ENCODE results near the gene KLB. TPM values are rescaled to one million over a fixed set of nuclear protein-coding genes. Genes with fewer than 3 reads are reported as not detected.
"Not testable (repeated sequence)": the region's sequence is repeated elsewhere in the genome, so short reads cannot be mapped to it uniquely, and the experiment has no call there.

Gene KLB
- total RNA-seq, 2 experiments from 2014 or later = not detected

DNA sequence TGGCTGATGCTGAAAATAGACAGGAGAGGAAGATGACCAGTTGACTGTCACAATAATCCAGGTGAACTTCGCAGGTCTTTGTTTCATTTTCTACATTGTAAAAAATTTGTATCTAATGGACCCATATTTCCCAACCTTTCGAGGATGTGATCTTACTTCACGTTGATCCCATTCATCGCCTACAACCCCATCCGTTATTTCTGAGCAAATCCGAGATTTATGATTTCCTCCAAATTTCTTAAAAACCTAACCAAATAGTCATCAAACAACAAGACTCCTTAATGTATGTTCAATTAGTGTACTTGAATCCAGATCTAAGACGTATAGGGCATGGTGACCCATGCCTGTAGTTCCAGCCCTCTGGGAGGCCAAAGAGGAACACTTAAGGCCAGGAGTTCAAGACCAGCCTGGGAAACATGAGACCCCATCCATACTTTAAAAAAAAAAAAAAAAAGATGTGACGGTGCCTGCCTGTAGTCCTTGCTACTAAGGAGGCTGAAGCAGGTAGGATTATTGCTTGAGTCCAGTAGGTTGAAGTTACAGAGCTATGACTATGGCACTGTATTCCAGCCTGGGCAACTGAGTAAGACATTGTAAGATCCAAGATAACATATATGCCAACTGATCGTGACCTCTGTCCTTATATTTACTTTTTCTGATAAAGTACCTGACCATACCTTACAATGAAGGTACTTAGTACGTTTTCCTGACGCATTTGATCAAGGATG, 46.3 kb downstream of the KLB start:
- H3K9me3 Mint-ChIP-seq = no peaks in the 10 kb centered on the region
- POLR2A ChIA-PET = interaction anchor here (0.7 to 1.4 kb wide), 3 partner anchors 10 to 136 kb away, joined by 3 to 4 read pairs (median 3); no protein-coding TSS in a partner anchor
- peaks cover 60% of the 10 kb centered on the region for H3K4me1 Mint-ChIP-seq (ENCODE audit: low read depth)
- ATAC-seq (no peak), DNase-seq (no peak)
- peak overlapping the region; percentile 49 for H3K27ac Mint-ChIP-seq
- TF ChIP-seq, protein P1, sequence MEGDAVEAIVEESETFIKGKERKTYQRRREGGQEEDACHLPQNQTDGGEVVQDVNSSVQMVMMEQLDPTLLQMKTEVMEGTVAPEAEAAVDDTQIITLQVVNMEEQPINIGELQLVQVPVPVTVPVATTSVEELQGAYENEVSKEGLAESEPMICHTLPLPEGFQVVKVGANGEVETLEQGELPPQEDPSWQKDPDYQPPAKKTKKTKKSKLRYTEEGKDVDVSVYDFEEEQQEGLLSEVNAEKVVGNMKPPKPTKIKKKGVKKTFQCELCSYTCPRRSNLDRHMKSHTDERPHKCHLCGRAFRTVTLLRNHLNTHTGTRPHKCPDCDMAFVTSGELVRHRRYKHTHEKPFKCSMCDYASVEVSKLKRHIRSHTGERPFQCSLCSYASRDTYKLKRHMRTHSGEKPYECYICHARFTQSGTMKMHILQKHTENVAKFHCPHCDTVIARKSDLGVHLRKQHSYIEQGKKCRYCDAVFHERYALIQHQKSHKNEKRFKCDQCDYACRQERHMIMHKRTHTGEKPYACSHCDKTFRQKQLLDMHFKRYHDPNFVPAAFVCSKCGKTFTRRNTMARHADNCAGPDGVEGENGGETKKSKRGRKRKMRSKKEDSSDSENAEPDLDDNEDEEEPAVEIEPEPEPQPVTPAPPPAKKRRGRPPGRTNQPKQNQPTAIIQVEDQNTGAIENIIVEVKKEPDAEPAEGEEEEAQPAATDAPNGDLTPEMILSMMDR (IDR thresholded peaks at IDR 0.05) = no peak
- CTCF ChIA-PET = interaction anchor here (0.9 to 1.2 kb wide), 3 partner anchors 8 to 16 kb away, joined by 3 to 6 read pairs (median 4); no protein-coding TSS in a partner anchor
- H3K27me3 Mint-ChIP-seq = no peaks in the 10 kb centered on the region
- intact Hi-C loops (cut with micrococcal nuclease) = no loop called here
- H3K36me3 Mint-ChIP-seq (ENCODE audit: low read depth) = peaks cover 76% of the 10 kb centered on the region
- no peak overlapping the region for H3K4me3 Mint-ChIP-seq

DNA sequence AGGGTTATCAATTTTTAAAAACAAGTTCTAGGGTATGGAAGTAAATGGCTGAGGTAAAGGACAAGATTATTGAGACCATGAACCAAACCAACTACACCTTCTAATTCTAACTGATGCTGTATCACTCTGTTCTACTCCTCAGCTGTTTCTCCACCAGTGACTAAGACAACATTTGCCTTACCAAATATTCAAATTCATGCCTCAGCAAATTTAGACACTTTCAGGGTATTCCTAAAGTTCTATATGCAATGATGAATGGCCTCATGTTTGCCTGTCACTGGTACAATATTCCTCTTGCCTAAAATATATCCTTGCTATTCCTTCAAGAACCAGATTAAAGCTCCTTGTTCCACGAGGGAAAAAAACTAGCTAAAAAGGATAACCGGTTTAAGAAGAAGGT, 47.0 kb downstream of the KLB start:
- intact Hi-C loops (cut with micrococcal nuclease) = no loop called here
- Mint-ChIP-seq H3K27me3 (no peaks in the 10 kb centered on the region), H3K36me3 (ENCODE audit: low read depth) (peaks cover 83% of the 10 kb centered on the region), H3K9me3 (no peaks in the 10 kb centered on the region), H3K4me1 (ENCODE audit: low read depth) (peaks cover 53% of the 10 kb centered on the region), H3K4me3 (no peak overlapping the region), H3K27ac (peak overlapping the region; percentile 49)
- DNase-seq = no peak
- ChIA-PET CTCF (interaction anchor here (1.2 to 1.3 kb wide), 2 partner anchors 9 to 15 kb away, joined by 3 to 4 read pairs; no protein-coding TSS in a partner anchor), POLR2A (interaction anchor here (0.7 to 1.5 kb wide), 4 partner anchors 9 to 100 kb away, joined by 3 to 6 read pairs (median 4); partner anchors contain the start of gene RFC1)
- TF ChIP-seq, protein P1 (IDR thresholded peaks at IDR 0.05) = no peak
- no peak for ATAC-seq

DNA sequence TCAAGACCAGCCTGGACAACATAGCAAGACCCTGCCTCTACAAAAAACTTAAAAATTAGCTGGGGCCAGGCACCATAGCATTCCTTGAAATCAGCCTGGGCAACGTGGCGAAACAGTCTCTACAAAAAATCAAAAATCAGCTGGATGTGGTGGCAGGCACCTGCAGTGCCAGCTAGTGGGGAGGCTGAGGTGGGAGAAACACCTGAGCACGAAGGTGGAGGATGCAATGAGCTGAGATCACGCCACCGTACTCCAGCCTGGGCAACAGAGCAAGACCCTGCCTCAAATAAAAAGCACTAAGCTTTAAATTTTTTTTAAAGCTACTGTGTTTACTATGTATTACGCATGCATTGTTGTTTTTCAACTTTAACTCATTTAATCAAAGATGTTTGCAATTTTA, 48.8 kb downstream of the KLB start:
- intact Hi-C loops (cut with micrococcal nuclease) = no loop called here
- TF ChIP-seq, protein P1 (IDR thresholded peaks at IDR 0.05) = no peak
- no peak for ATAC-seq
- ChIA-PET POLR2A (interaction anchor here (0.6 to 5.5 kb wide), 3 partner anchors 8 to 101 kb away, joined by 3 to 46 read pairs (median 3); no protein-coding TSS in a partner anchor), CTCF (interaction anchor here (0.6 to 1.6 kb wide), 2 partner anchors 14 to 753 kb away, joined by 3 to 9 read pairs; no protein-coding TSS in a partner anchor)
- Mint-ChIP-seq H3K9me3 (no peaks in the 10 kb centered on the region), H3K4me3 (peak overlapping the region; percentile 98), H3K27me3 (no peaks in the 10 kb centered on the region), H3K36me3 (ENCODE audit: low read depth) (peaks cover 89% of the 10 kb centered on the region), H3K4me1 (ENCODE audit: low read depth) (peaks cover 53% of the 10 kb centered on the region), H3K27ac (peak overlapping the region; percentile 30)
- DNase-seq = no peak

DNA sequence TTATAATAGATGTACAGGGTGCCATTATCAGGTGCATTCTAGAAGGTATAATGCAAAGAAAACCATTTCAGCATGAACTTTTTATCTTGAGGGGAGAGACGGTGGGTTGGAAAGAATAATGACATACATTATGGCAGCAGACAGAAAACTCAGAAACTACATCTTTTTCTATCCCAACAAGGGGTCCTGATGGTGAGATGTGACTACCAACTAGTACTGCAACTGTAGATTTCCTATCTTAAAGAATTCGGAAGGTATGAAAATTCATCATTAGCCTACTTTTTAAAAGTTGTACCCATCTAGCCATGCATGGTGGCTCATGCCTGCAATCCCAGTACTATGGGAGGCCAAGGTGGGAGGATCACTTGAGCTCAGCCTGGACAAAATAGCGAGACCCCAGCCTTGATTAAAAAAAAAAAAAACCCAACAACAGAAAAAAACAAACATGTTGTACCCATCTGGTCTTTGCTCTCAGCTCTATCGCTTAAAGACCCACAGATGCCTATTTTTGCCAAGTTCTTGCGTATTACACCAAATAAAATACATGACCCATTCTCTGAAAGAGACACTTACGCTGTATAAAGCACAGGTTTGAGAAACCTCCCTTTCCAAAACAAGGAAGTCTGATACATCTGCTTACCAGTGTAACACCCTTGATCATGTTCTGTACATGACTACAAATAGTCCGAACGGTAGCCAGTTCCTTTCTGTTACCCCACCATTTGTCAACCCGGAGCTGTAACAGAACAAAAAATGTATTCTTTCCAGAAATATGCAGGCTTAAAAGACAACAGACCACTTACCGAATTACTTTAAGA, 50.4 kb downstream of the KLB start:
- Mint-ChIP-seq H3K4me3 (peak overlapping the region; percentile 98), H3K27ac (peak overlapping the region; percentile 100), H3K4me1 (ENCODE audit: low read depth) (peaks cover 58% of the 10 kb centered on the region), H3K9me3 (no peaks in the 10 kb centered on the region), H3K36me3 (ENCODE audit: low read depth) (peaks cover 85% of the 10 kb centered on the region), H3K27me3 (no peaks in the 10 kb centered on the region)
- intact Hi-C loops (cut with micrococcal nuclease) = no loop called here
- ATAC-seq (no peak), DNase-seq (no peak)
- ChIA-PET CTCF (interaction anchor here (4.3 kb wide), 1 partner anchor 12 kb away, joined by 31 read pairs; no protein-coding TSS in a partner anchor), POLR2A (interaction anchor here (0.7 to 5.5 kb wide), 7 partner anchors 9 to 219 kb away, joined by 3 to 46 read pairs (median 12); partner anchors contain the start of genes RFC1 and SMIM14)
- TF ChIP-seq, protein P1 (IDR thresholded peaks at IDR 0.05) = no peak

DNA sequence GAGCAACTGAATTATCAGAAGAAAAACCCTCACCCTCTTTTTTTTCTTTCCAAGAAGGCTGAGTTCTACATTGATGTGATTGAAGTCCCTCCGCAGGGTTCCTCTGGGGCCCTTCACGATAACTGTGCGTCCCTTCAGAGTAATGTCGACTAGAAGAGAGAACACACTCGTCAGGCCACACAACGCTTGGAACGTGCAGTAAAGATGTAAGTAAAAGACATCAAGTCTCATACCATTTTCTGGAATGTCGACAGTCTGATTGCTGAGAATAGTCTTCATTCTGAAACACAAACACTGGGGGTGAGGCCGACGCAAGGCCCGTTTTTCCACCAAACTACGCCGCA, 51.4 kb downstream of the KLB start:
- ATAC-seq; H3K27me3 Mint-ChIP-seq; H3K9me3 Mint-ChIP-seq; intact Hi-C loops (cut with micrococcal nuclease); DNase-seq: not testable (repeated sequence)
- peak overlapping the region; percentile 100 for H3K27ac Mint-ChIP-seq
- ChIA-PET POLR2A (interaction anchor here (0.6 to 5.5 kb wide), 16 partner anchors 10 to 394 kb away, joined by 3 to 46 read pairs (median 3); partner anchors contain the start of genes RFC1, SMIM14 and UBE2K), CTCF (interaction anchor here (0.5 to 4.3 kb wide), 3 partner anchors 11 to 468 kb away, joined by 3 to 31 read pairs (median 3); no protein-coding TSS in a partner anchor)
- H3K36me3 Mint-ChIP-seq (ENCODE audit: low read depth) = peaks cover 75% of the 10 kb centered on the region
- H3K4me3 Mint-ChIP-seq = peak overlapping the region; percentile 98
- H3K4me1 Mint-ChIP-seq (ENCODE audit: low read depth) = peaks cover 49% of the 10 kb centered on the region
